ENCODE data around the gene TMEM106C. TPM values are rescaled to one million over a fixed set of nuclear protein-coding genes. Genes with fewer than 3 reads are reported as not detected.

Gene TMEM106C
- polyA plus RNA-seq, 1 donor (not counting 4 experiments of a cell fraction or from before 2014, with no cell fraction given), result 134 TPM

- Histone ChIP-seq H3K79me2 (ENCODE audit: control insufficient read depth, insufficient read depth, low read length) (no peaks in the 10 kb centered on the region), H4K20me1 (ENCODE audit: control insufficient read depth, extremely low read depth, insufficient read depth, low read length) (no peaks in the 10 kb centered on the region), H3K9me1 (ENCODE audit: control insufficient read depth, extremely low read depth, insufficient read depth, low read length) (no peaks in the 10 kb centered on the region), H3K4me2 (ENCODE audit: control insufficient read depth, extremely low read depth, insufficient read depth, low read depth, low read length) (no peak overlapping the region), H2AFZ (ENCODE audit: control insufficient read depth, low read length) (no peak overlapping the region), H3K4me1 (ENCODE audit: control insufficient read depth, extremely low read depth, insufficient read depth, low read length) (peaks cover 30% of the 10 kb centered on the region), H3K9ac (ENCODE audit: control insufficient read depth, extremely low read depth, insufficient read depth, low read length) (no peak overlapping the region), H3K9me3 (ENCODE audit: control insufficient read depth, low read depth, low read length) (no peaks in the 10 kb centered on the region), H3K36me3 (ENCODE audit: control insufficient read depth in 2 of 2, extremely low read depth in 1 of 2, insufficient read depth in 2 of 2, low read length in 2 of 2) (no peaks in the 10 kb centered on the region), H3K27me3 (ENCODE audit: control insufficient read depth, extremely low read depth, insufficient read depth, low read length) (peaks cover 51% of the 10 kb centered on the region), H3K27ac (ENCODE audit: control insufficient read depth, insufficient read depth, low read length) (no peak overlapping the region), H3K4me3 (ENCODE audit: control insufficient read depth in 2 of 3, extremely low read depth in 1 of 3, insufficient read depth in 2 of 3, low read depth in 1 of 3, low read length in 3 of 3) (no peak overlapping the region)
- DNase-seq (ENCODE audit: low read depth, low spot score), result no peak
- no peak for TF ChIP-seq EZH2 (IDR thresholded peaks at IDR 0.05; ENCODE audit: low read length)
- TF ChIP-seq CTCF (optimal IDR thresholded peaks at IDR 0.05 in 1 of 3, IDR thresholded peaks at IDR 0.05 in 1 of 3, conservative IDR thresholded peaks at IDR 0.05 in 1 of 3; ENCODE audit: extremely low read depth in 1 of 3, insufficient read depth in 2 of 3, low read length in 3 of 3), result no peak
- dilution Hi-C loops (cut with MboI; ENCODE audit: extremely low pct_ligation_motif_present, low sequenced_read_pairs), result no loop called here
- FAIRE-seq, result no peak
Measured at GRCh38 chr12:48005750-48006021, 42.3 kb downstream of the TMEM106C start.

GRCh38 chr12:48007206-48007605, 43.8 kb downstream of the TMEM106C start:
- Histone ChIP-seq H4K20me1 (ENCODE audit: control insufficient read depth, extremely low read depth, insufficient read depth, low read length) (no peaks in the 10 kb centered on the region), H3K4me2 (ENCODE audit: control insufficient read depth, extremely low read depth, insufficient read depth, low read depth, low read length) (no peak overlapping the region), H3K27me3 (ENCODE audit: control insufficient read depth, extremely low read depth, insufficient read depth, low read length) (peaks cover 49% of the 10 kb centered on the region), H3K4me1 (ENCODE audit: control insufficient read depth, extremely low read depth, insufficient read depth, low read length) (peaks cover 19% of the 10 kb centered on the region), H3K36me3 (ENCODE audit: control insufficient read depth in 2 of 2, extremely low read depth in 1 of 2, insufficient read depth in 2 of 2, low read length in 2 of 2) (no peaks in the 10 kb centered on the region), H3K9me3 (ENCODE audit: control insufficient read depth, low read depth, low read length) (no peaks in the 10 kb centered on the region), H3K79me2 (ENCODE audit: control insufficient read depth, insufficient read depth, low read length) (no peaks in the 10 kb centered on the region), H3K4me3 (ENCODE audit: control insufficient read depth in 2 of 3, extremely low read depth in 1 of 3, insufficient read depth in 2 of 3, low read depth in 1 of 3, low read length in 3 of 3) (no peak overlapping the region), H3K27ac (ENCODE audit: control insufficient read depth, insufficient read depth, low read length) (no peak overlapping the region), H2AFZ (ENCODE audit: control insufficient read depth, low read length) (no peak overlapping the region), H3K9me1 (ENCODE audit: control insufficient read depth, extremely low read depth, insufficient read depth, low read length) (no peaks in the 10 kb centered on the region), H3K9ac (ENCODE audit: control insufficient read depth, extremely low read depth, insufficient read depth, low read length) (no peak overlapping the region)
- FAIRE-seq (no peak), DNase-seq (ENCODE audit: low read depth, low spot score) (no peak)
- dilution Hi-C loops (cut with MboI; ENCODE audit: extremely low pct_ligation_motif_present, low sequenced_read_pairs), result no loop called here
- TF ChIP-seq CTCF (optimal IDR thresholded peaks at IDR 0.05 in 1 of 3, IDR thresholded peaks at IDR 0.05 in 1 of 3, conservative IDR thresholded peaks at IDR 0.05 in 1 of 3; ENCODE audit: extremely low read depth in 1 of 3, insufficient read depth in 2 of 3, low read length in 3 of 3), result no peak
- no peak for TF ChIP-seq EZH2 (IDR thresholded peaks at IDR 0.05; ENCODE audit: low read length)

All from keratinocyte (primary cell).